GM21737 (cell line): ENCODE data around the gene PAX3.

Source experiments
- ATAC-seq: cut with Tn5 transposase; IDR thresholded peaks from one replicate; pipeline ENCODE4 v1.9.1; 2021; ENCODE audit warnings: mild to moderate bottlenecking, moderate library complexity; ENCODE audit not compliant: unreplicated experiment

Gene PAX3

GRCh38 chr2:222311319-222311977 lies 12.7 kb upstream of the PAX3 start:
- ATAC-seq, result no peak

- ATAC-seq, result no peak
Measured at GRCh38 chr2:222310747-222311318, 12.0 kb upstream of the PAX3 start.

DNA sequence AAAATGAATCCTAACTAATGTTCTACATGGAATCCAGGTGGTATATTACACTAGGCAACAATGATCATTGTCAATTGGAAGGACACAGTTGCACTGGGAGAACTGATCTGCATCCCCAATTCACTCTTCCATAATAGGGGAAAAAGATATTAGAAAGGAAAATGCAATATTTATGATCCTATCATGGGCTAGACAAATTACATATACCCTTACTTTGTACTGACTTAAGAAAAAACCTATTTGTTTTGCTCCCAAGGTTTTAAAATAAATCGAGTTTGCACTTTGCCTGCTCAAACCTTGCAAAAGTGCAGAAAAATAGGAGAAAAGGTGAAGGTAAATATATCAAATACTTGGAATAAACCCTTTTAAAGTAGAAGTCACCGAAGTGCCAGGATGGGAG lies 11.0 kb upstream of the PAX3 start:
- ATAC-seq, result no peak

- ATAC-seq, result no peak
Measured at GRCh38 chr2:222309361-222309760, 10.6 kb upstream of the PAX3 start.

- ATAC-seq, result no peak
Measured at GRCh38 chr2:222307978-222308730, 9.4 kb upstream of the PAX3 start.

GRCh38 chr2:222307143-222307756 lies 8.5 kb upstream of the PAX3 start:
- ATAC-seq, result no peak

GRCh38 chr2:222306393-222307142 lies 7.8 kb upstream of the PAX3 start:
- no peak for ATAC-seq

GRCh38 chr2:222305516-222306392 lies 7.0 kb upstream of the PAX3 start:
- no peak for ATAC-seq

DNA sequence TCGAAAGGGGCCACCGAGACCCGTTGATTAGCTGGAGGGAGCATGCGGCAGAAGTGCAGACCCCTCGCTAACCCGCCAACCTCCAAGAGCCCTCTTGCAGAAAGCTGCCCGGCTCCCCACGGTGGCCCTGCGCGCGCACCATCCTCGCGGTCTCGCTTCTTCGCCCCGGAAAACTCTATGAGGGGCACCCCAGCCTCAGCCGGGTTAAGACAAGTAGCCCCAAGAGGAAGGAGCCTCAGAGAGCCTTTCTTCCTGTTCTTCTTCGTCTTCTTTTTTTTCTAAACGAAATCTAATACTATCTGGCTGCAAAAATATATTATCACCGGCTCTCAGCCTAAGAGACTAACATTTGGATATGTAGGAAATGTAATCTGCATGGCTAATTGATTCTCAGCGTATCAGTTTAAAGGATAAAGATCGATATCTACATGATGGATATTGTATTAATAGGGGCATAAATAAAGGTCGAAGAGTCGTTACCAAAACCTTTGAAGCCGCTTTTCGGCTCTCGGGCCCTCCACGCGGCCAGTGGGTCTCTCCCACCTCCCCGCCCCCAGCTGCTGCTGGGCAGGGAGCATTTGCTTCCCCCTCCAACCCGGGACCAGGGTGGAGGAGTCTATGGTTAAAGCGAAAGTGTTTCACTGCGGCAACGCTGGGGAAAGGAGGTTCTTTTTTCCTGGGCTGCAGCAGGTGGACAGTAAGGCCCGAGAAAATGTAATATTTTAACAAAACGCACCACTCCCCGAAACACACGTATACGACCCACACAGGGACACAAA lies 6.1 kb upstream of the PAX3 start:
- ATAC-seq, result no peak

DNA sequence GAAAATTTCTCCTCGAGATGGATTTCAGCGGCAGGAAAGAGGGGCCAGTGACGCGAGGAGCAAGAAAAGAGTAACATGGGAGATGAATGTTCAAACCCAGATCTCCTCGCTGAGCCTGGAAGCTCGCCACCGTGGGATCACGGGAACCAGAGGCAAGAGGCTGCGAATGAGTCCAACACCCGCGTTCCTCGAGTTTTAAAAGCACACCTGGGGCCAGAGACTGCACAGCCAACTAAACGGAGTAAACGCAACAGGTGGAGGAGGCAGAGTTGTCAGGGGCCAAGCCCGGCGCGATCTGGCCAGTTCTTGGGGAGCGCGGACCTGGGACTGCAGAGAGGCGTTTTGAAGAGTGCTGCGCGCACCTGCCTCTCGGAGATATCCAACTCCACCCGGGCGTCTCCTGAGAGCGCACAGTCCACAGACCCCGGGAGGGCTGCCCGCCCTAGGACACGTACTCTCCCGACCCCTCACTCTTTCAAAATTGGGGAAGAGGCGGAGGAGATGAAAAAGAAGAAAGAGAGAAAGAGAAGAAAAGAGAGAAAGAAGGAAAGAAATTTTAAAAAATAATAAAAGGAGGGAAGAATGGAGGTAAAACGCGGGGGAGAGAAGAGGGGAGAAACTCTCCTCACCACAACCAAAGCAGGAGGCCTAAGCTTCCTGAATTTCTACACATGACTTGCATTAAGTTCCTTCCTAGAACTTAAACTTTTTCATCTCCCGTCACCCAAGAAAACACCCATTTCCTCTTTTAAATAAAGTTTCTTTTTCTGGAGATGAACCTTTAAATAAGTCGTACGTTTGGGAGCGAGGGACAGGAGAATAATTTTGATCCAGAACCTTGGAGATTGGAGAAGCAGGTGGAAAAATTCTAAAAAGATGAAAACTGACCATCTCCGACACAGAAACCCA lies 5.3 kb upstream of the PAX3 start:
- no peak for ATAC-seq

- ATAC-seq, result no peak
Measured at GRCh38 chr2:222303045-222303827, 4.4 kb upstream of the PAX3 start.

- ATAC-seq, result no peak
Measured at GRCh38 chr2:222302178-222303018, 3.6 kb upstream of the PAX3 start.

DNA sequence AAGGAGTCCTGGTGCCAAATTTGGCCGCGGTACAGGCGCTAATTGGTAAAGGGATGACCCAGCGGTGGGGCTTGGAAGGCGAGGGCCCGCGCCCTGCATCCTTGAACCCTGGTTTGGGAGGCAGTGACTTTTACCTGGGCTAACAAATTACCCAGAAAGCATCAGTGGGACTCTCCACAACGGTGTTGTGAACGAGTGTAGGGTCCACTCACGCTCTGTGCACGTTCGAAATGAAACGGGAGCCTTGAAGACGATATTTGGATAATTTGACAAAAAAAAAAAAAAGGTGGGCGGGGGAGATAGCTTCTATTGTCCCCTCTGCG lies 3.0 kb upstream of the PAX3 start:
- ATAC-seq, result no peak

- ATAC-seq, result no peak
Measured at GRCh38 chr2:222301053-222301795, 2.4 kb upstream of the PAX3 start.

DNA sequence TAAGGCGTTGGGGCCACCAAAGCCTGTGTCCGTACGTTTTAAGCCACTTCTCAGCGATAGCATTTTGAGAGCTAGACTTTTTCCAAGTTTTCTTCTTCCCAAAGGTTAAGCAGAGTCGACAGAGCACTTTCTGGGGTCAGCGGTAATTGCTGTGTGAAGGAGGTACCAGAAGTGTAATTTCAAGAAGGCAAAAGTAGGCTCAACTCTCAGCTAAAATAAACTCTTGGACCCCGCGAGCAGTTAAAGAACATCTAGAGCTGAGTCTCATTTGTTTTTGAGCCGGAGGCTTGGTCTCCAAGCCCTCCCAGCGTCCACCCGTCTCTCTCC lies 1.9 kb upstream of the PAX3 start:
- ATAC-seq, result no peak
